Peyer's patch (tissue), 4 donors: ENCODE results near the gene PRR16.
A peak's percentile ranks its signal among the peaks of the same experiment; 100 is the strongest.

Experiments
- POLR2A ChIP-seq, 2 donors: fragments of 450-650 bp; IDR thresholded peaks; one replicate each; pipeline ENCODE4 v1.5.1; 2017; ENCODE audit warnings: antibody characterized with exemption in 2 of 2, mild to moderate bottlenecking in 2 of 2, moderate library complexity in 2 of 2
- TF ChIP-seq, protein P1 (sequence below), 6 experiments: fragments of 450-650 bp in 4 of 6; fragments of 200-600 bp in 2 of 6; sonication (generic) in 1 of 6; IDR thresholded peaks; one replicate each; pipeline ENCODE4 v1.5.1; 2017 to 2019; ENCODE audit warnings: antibody characterized with exemption in 6 of 6, mild to moderate bottlenecking in 3 of 6, moderate library complexity in 1 of 6

DNA sequence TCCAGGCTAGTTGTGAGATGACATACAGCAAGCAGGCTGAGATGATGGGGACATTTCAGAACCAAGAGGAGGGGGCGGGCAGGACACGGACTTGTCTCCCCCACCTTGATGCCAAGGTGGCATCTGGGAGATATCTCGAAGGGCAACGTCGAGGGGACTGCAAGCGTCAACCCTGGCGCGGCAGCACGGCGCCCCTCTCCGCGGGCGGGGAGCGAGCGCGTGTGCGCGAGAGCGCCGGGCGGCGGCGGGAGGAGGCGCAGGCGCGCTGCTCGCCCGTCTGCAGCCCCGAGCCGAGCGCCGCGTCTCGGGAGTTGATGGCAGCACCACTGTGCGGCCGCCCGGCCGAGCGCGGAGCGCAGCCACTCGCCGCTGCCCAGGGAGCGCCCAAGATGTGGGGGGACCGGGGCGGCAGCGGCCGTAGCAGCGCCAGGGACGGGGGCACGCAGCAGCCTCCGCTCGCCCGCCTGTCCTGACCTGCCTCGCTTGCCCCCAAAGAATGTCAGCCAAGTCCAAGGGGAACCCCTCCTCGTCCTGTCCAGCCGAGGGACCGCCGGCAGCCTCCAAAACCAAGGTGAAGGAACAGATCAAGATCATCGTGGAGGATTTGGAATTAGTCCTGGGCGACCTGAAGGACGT, at the start of gene PRR16:
- TF ChIP-seq, protein P1, sequence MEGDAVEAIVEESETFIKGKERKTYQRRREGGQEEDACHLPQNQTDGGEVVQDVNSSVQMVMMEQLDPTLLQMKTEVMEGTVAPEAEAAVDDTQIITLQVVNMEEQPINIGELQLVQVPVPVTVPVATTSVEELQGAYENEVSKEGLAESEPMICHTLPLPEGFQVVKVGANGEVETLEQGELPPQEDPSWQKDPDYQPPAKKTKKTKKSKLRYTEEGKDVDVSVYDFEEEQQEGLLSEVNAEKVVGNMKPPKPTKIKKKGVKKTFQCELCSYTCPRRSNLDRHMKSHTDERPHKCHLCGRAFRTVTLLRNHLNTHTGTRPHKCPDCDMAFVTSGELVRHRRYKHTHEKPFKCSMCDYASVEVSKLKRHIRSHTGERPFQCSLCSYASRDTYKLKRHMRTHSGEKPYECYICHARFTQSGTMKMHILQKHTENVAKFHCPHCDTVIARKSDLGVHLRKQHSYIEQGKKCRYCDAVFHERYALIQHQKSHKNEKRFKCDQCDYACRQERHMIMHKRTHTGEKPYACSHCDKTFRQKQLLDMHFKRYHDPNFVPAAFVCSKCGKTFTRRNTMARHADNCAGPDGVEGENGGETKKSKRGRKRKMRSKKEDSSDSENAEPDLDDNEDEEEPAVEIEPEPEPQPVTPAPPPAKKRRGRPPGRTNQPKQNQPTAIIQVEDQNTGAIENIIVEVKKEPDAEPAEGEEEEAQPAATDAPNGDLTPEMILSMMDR (IDR thresholded peaks at IDR 0.05) = peak in 1 of 6 experiments; percentile 20
- no peak for TF ChIP-seq POLR2A (IDR thresholded peaks at IDR 0.05)
